Right renal cortex interstitium (tissue), 3 donors: ENCODE results near the gene PHF12. TPM values are rescaled to one million over a fixed set of nuclear protein-coding genes. Genes with fewer than 3 reads are reported as not detected.
"Not testable (repeated sequence)": the region's sequence is repeated elsewhere in the genome, so short reads cannot be mapped to it uniquely, and the experiment has no call there.

ENCODE experiments used
- DNase-seq, 3 donors: peaks; one replicate each; pipeline ENCODE4 v3.0.0-alpha.2; 2013; ENCODE audit warnings: low read depth in 3 of 3, low spot score in 2 of 3
- polyA plus RNA-seq, 3 donors: library from polyadenylated mRNA; unstranded; fragments of 120-200 nt; gene quantifications; one replicate each; pipeline ENCODE4 v1.2.1, GENCODE V29; 2013; ENCODE audit not compliant: insufficient read length in 3 of 3

PHF12 gene
- polyA plus RNA-seq, 3 donors = 45.0 to 52.0 (median 46.4) TPM

GRCh38 chr17:28889996-28890395 lies 61.3 kb downstream of the PHF12 start:
- no peak for DNase-seq

- no peak for DNase-seq
Measured at GRCh38 chr17:28888832-28889231, 62.5 kb downstream of the PHF12 start.

- no peak for DNase-seq
Measured at GRCh38 chr17:28887871-28888471, 63.3 kb downstream of the PHF12 start.

GRCh38 chr17:28885951-28886350 lies 65.4 kb downstream of the PHF12 start:
- no peak for DNase-seq

- DNase-seq = no peak
Measured at GRCh38 chr17:28885363-28885762, 66.0 kb downstream of the PHF12 start.

- DNase-seq = no peak
Measured at GRCh38 chr17:28883967-28884702, 67.2 kb downstream of the PHF12 start.

- DNase-seq = no peak
Measured at GRCh38 chr17:28882154-28882895, 69.0 kb downstream of the PHF12 start.

GRCh38 chr17:28881533-28882056 lies 69.7 kb downstream of the PHF12 start:
- no peak for DNase-seq

GRCh38 chr17:28880572-28880945 lies 70.8 kb downstream of the PHF12 start:
- no peak for DNase-seq

- DNase-seq = no peak
Measured at GRCh38 chr17:28879886-28880571, 71.3 kb downstream of the PHF12 start.

- DNase-seq = no peak
Measured at GRCh38 chr17:28878981-28879380, 72.3 kb downstream of the PHF12 start.

- no peak for DNase-seq
Measured at GRCh38 chr17:28878158-28878910, 73.0 kb downstream of the PHF12 start.

GRCh38 chr17:28877150-28877711 lies 74.1 kb downstream of the PHF12 start:
- DNase-seq = not testable (repeated sequence)

- no peak for DNase-seq
Measured at GRCh38 chr17:28875848-28876550, 75.3 kb downstream of the PHF12 start.

- DNase-seq = no peak
Measured at GRCh38 chr17:28874750-28875149, 76.6 kb downstream of the PHF12 start.

GRCh38 chr17:28873839-28874238 lies 77.5 kb downstream of the PHF12 start:
- no peak for DNase-seq

- DNase-seq = no peak
Measured at GRCh38 chr17:28871056-28871579, 80.2 kb downstream of the PHF12 start.

- DNase-seq = no peak
Measured at GRCh38 chr17:28867276-28867675, 84.0 kb downstream of the PHF12 start.
